ENCODE measurements around the gene SYT1. TPM values are rescaled to one million over a fixed set of nuclear protein-coding genes. Genes with fewer than 3 reads are reported as not detected.

SYT1 gene
- total and polyA plus RNA-seq, 3 experiments from 2014 or later: not detected

DNA sequence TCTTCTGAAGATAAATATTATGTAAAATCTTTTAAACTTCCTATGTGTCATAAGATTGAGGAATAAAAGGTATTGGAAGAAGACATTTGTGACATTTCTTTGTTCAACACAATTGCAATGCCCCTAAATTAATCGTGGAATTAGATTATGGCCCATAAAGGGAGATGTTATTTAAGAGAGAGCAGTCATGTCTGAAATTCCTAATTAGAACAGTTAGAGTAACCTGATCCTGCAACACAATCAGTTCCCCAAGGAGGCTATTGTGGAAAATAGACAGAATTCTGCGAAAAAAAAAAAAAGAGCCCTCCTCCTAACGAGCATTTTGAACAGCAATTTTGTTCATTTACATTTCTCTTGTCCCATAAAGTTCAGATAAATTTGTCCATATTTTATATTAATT is 486.7 kb downstream of the SYT1 start:
- H3K36me3 Mint-ChIP-seq: no peaks in the 10 kb centered on the region
- ChIA-PET POLR2A (no interaction called here), CTCF (no interaction called here)
- peaks cover 5 to 13% (median 8%) of the 10 kb centered on the region in 5 donors for H3K9me3 Mint-ChIP-seq
- no peaks in the 10 kb centered on the region for H3K4me1 Mint-ChIP-seq
- H3K9me3 ChIP-seq (ENCODE audit: low read length): peaks cover 4% of the 10 kb centered on the region
- H3K36me3 ChIP-seq (ENCODE audit: insufficient read depth, low read length): no peaks in the 10 kb centered on the region
- H3K4me1 ChIP-seq (ENCODE audit: insufficient read depth, low read length): no peaks in the 10 kb centered on the region
- DNase-seq: no peak
- no peaks in the 10 kb centered on the region for H3K27me3 ChIP-seq (ENCODE audit: insufficient read depth, low read length, poor library complexity, severe bottlenecking)
- no peak overlapping the region for H3K4me3 ChIP-seq (ENCODE audit: low read length)
- no peak overlapping the region for H3K27ac Mint-ChIP-seq
- no peak overlapping the region for H3K4me3 Mint-ChIP-seq
- no peak overlapping the region for H3K27ac ChIP-seq (ENCODE audit: low read depth, low read length)
- no peaks in the 10 kb centered on the region for H3K27me3 Mint-ChIP-seq

- no peak for DNase-seq
- ChIA-PET CTCF (no interaction called here), POLR2A (no interaction called here)
- Histone ChIP-seq H3K4me1 (ENCODE audit: insufficient read depth, low read length) (no peaks in the 10 kb centered on the region), H3K9me3 (ENCODE audit: low read length) (no peaks in the 10 kb centered on the region), H3K27ac (ENCODE audit: low read depth, low read length) (no peak overlapping the region), H3K27me3 (ENCODE audit: insufficient read depth, low read length, poor library complexity, severe bottlenecking) (no peaks in the 10 kb centered on the region), H3K36me3 (ENCODE audit: insufficient read depth, low read length) (no peaks in the 10 kb centered on the region), H3K4me3 (ENCODE audit: low read length) (no peak overlapping the region)
- no peak overlapping the region for H3K4me3 Mint-ChIP-seq
- no peaks in the 10 kb centered on the region for H3K27me3 Mint-ChIP-seq
- H3K4me1 Mint-ChIP-seq: no peaks in the 10 kb centered on the region
- no peak overlapping the region for H3K27ac Mint-ChIP-seq
- H3K9me3 Mint-ChIP-seq: peaks cover 2 to 8% (median 5%) of the 10 kb centered on the region in 5 donors
- no peaks in the 10 kb centered on the region for H3K36me3 Mint-ChIP-seq
These were observed 491.6 kb downstream of the SYT1 start for GRCh38 chr12:79356216-79356615.

- ChIA-PET POLR2A (no interaction called here), CTCF (no interaction called here)
- no peaks in the 10 kb centered on the region for H3K9me3 ChIP-seq (ENCODE audit: low read length)
- Mint-ChIP-seq H3K9me3 (peaks cover 2 to 7% (median 3%) of the 10 kb centered on the region in 5 donors), H3K27me3 (no peaks in the 10 kb centered on the region), H3K4me1 (no peaks in the 10 kb centered on the region), H3K4me3 (no peak overlapping the region), H3K27ac (no peak overlapping the region), H3K36me3 (no peaks in the 10 kb centered on the region)
- H3K36me3 ChIP-seq (ENCODE audit: insufficient read depth, low read length): no peaks in the 10 kb centered on the region
- no peaks in the 10 kb centered on the region for H3K4me1 ChIP-seq (ENCODE audit: insufficient read depth, low read length)
- H3K4me3 ChIP-seq (ENCODE audit: low read length): no peak overlapping the region
- H3K27ac ChIP-seq (ENCODE audit: low read depth, low read length): no peak overlapping the region
- DNase-seq: no peak
- H3K27me3 ChIP-seq (ENCODE audit: insufficient read depth, low read length, poor library complexity, severe bottlenecking): no peaks in the 10 kb centered on the region
These were observed 492.5 kb downstream of the SYT1 start for GRCh38 chr12:79357048-79357447.

DNA sequence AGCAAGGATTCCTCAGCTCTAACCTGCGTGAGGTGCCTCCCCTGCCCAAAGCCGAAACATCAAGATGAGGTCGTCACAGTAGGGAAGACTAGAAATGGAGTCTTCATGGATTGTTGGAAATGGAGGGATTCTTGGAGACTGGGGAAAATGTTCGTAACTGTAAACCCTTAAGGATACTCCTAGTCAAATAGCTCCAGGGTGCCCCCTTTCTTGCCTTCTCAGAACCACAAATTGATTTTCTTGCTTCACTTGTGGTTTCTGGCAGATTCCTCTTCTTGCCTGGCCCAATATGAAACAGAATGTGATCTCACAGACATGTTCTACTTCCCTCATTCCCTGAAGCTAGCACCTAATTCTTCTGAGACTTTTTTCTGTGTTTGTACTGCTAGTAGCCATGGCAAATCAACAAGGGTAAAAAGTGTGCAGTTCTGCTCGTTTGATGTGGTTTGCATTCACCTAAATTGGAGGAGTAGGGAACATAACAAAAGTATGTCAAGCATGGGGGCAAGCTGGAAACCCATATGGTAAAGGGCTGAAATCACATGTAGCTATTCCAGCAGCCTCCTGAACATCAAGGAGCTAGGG is 494.2 kb downstream of the SYT1 start:
- no peaks in the 10 kb centered on the region for H3K27me3 Mint-ChIP-seq
- H3K4me3 Mint-ChIP-seq: no peak overlapping the region
- H3K36me3 ChIP-seq (ENCODE audit: insufficient read depth, low read length): no peaks in the 10 kb centered on the region
- peaks cover 0 to 7% (median 2%) of the 10 kb centered on the region in 5 donors for H3K9me3 Mint-ChIP-seq
- H3K27ac Mint-ChIP-seq: no peak overlapping the region
- H3K27me3 ChIP-seq (ENCODE audit: insufficient read depth, low read length, poor library complexity, severe bottlenecking): no peaks in the 10 kb centered on the region
- DNase-seq: no peak
- ChIA-PET POLR2A (no interaction called here), CTCF (no interaction called here)
- no peaks in the 10 kb centered on the region for H3K4me1 ChIP-seq (ENCODE audit: insufficient read depth, low read length)
- no peaks in the 10 kb centered on the region for H3K9me3 ChIP-seq (ENCODE audit: low read length)
- no peak overlapping the region for H3K4me3 ChIP-seq (ENCODE audit: low read length)
- H3K27ac ChIP-seq (ENCODE audit: low read depth, low read length): no peak overlapping the region
- H3K36me3 Mint-ChIP-seq: no peaks in the 10 kb centered on the region
- no peaks in the 10 kb centered on the region for H3K4me1 Mint-ChIP-seq

GRCh38 chr12:79360286-79360685 is 495.7 kb downstream of the SYT1 start:
- Mint-ChIP-seq H3K27me3 (no peaks in the 10 kb centered on the region), H3K27ac (peak overlapping the region in 1 of 8 donors; percentile 25), H3K36me3 (no peaks in the 10 kb centered on the region), H3K9me3 (peaks cover 0 to 7% (median 2%) of the 10 kb centered on the region in 5 donors), H3K4me1 (no peaks in the 10 kb centered on the region), H3K4me3 (no peak overlapping the region)
- POLR2A ChIA-PET: no interaction called here
- Histone ChIP-seq H3K4me3 (ENCODE audit: low read length) (no peak overlapping the region), H3K4me1 (ENCODE audit: insufficient read depth, low read length) (no peaks in the 10 kb centered on the region), H3K9me3 (ENCODE audit: low read length) (no peaks in the 10 kb centered on the region), H3K36me3 (ENCODE audit: insufficient read depth, low read length) (no peaks in the 10 kb centered on the region), H3K27ac (ENCODE audit: low read depth, low read length) (no peak overlapping the region), H3K27me3 (ENCODE audit: insufficient read depth, low read length, poor library complexity, severe bottlenecking) (no peaks in the 10 kb centered on the region)
- CTCF ChIA-PET: no interaction called here
- DNase-seq: no peak

- Histone ChIP-seq H3K27ac (ENCODE audit: low read depth, low read length) (no peak overlapping the region), H3K36me3 (ENCODE audit: insufficient read depth, low read length) (no peaks in the 10 kb centered on the region), H3K4me3 (ENCODE audit: low read length) (no peak overlapping the region), H3K27me3 (ENCODE audit: insufficient read depth, low read length, poor library complexity, severe bottlenecking) (no peaks in the 10 kb centered on the region), H3K4me1 (ENCODE audit: insufficient read depth, low read length) (no peaks in the 10 kb centered on the region), H3K9me3 (ENCODE audit: low read length) (no peaks in the 10 kb centered on the region)
- CTCF ChIA-PET: no interaction called here
- DNase-seq: no peak
- peak overlapping the region in 1 of 8 donors; percentile 25 for H3K27ac Mint-ChIP-seq
- no peak overlapping the region for H3K4me3 Mint-ChIP-seq
- H3K9me3 Mint-ChIP-seq: peaks cover 0 to 7% (median 2%) of the 10 kb centered on the region in 5 donors
- H3K27me3 Mint-ChIP-seq: no peaks in the 10 kb centered on the region
- H3K36me3 Mint-ChIP-seq: no peaks in the 10 kb centered on the region
- no peaks in the 10 kb centered on the region for H3K4me1 Mint-ChIP-seq
- POLR2A ChIA-PET: no interaction called here
These were observed 496.4 kb downstream of the SYT1 start for GRCh38 chr12:79360936-79361335.

DNA sequence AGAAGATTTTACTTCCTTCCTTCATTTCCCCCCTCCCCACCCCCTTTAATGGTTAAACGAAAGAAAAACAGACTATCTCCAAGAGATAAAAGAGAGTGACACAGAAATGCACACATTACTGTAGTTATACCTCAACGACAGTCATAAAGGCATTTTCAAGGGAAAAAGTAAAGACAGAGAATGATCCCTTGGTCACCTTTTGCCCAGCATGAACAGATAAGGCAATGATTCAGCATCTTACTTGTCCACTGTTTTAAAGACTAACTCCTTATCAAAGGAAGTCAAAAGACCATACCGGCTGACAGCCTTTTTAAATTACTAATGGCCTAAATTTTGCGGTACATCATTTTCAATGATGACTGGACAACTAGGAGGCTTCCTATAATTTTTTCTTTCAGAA is 499.6 kb downstream of the SYT1 start:
- H3K4me1 ChIP-seq (ENCODE audit: insufficient read depth, low read length): no peaks in the 10 kb centered on the region
- no peaks in the 10 kb centered on the region for H3K4me1 Mint-ChIP-seq
- H3K27me3 ChIP-seq (ENCODE audit: insufficient read depth, low read length, poor library complexity, severe bottlenecking): no peaks in the 10 kb centered on the region
- H3K27ac Mint-ChIP-seq: no peak overlapping the region
- H3K36me3 ChIP-seq (ENCODE audit: insufficient read depth, low read length): no peaks in the 10 kb centered on the region
- POLR2A ChIA-PET: no interaction called here
- H3K9me3 ChIP-seq (ENCODE audit: low read length): no peaks in the 10 kb centered on the region
- no peaks in the 10 kb centered on the region for H3K27me3 Mint-ChIP-seq
- CTCF ChIA-PET: no interaction called here
- H3K9me3 Mint-ChIP-seq: peaks cover 0 to 8% (median 4%) of the 10 kb centered on the region in 5 donors
- no peak overlapping the region for H3K4me3 ChIP-seq (ENCODE audit: low read length)
- no peaks in the 10 kb centered on the region for H3K36me3 Mint-ChIP-seq
- H3K4me3 Mint-ChIP-seq: no peak overlapping the region
- no peak for DNase-seq
- no peak overlapping the region for H3K27ac ChIP-seq (ENCODE audit: low read depth, low read length)

DNA sequence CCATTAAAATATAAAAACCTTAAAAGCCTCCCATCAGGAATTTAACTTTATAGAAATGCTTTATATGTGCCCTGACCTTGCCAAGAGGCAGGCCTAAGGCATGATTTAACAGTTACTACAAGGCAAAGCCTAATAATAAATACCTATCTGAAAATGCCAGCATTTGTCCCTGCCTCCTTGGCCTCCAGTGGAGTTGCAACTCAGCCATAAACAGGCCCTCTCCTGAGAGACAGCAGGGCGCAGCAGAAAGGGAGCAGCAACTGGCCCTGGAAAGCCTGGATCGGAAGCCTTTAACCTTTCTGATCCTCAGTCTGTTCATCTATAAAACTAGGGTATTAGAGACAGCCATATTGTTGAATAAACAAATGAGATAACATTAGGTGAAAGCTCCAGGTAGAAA is 501.8 kb downstream of the SYT1 start:
- Mint-ChIP-seq H3K36me3 (no peaks in the 10 kb centered on the region), H3K27ac (no peak overlapping the region), H3K4me1 (no peaks in the 10 kb centered on the region), H3K9me3 (peaks cover 0 to 6% (median 4%) of the 10 kb centered on the region in 5 donors), H3K27me3 (no peaks in the 10 kb centered on the region), H3K4me3 (no peak overlapping the region)
- CTCF ChIA-PET: no interaction called here
- H3K27me3 ChIP-seq (ENCODE audit: insufficient read depth, low read length, poor library complexity, severe bottlenecking): no peaks in the 10 kb centered on the region
- POLR2A ChIA-PET: no interaction called here
- no peak for DNase-seq
- no peaks in the 10 kb centered on the region for H3K36me3 ChIP-seq (ENCODE audit: insufficient read depth, low read length)
- H3K4me3 ChIP-seq (ENCODE audit: low read length): no peak overlapping the region
- H3K9me3 ChIP-seq (ENCODE audit: low read length): no peaks in the 10 kb centered on the region
- H3K4me1 ChIP-seq (ENCODE audit: insufficient read depth, low read length): no peaks in the 10 kb centered on the region
- no peak overlapping the region for H3K27ac ChIP-seq (ENCODE audit: low read depth, low read length)
